NB4 (cell line): Measurements from ENCODE around the gene HOATZ.

Experiments used
- DNase-seq: peaks from one replicate; pipeline ENCODE4 v3.0.0; 2010; ENCODE audit warnings: low read depth
- H3K4me3 ChIP-seq: one replicate; pipeline ENCODE4 v1.5.1; 2011; ENCODE audit warnings: mild to moderate bottlenecking, low read depth, low read length, moderate library complexity
- MYC ChIP-seq: IDR thresholded peaks from 2 replicates; pipeline ENCODE4 v1.6.1; 2011; ENCODE audit warnings: low read depth, low read length
- POLR2A ChIP-seq: IDR thresholded peaks from 2 replicates; pipeline ENCODE4 v1.6.1; 2011; ENCODE audit warnings: mild to moderate bottlenecking; ENCODE audit not compliant: insufficient read length; ENCODE audit errors: extremely low read depth
- TF ChIP-seq, protein P1 (sequence below): IDR thresholded peaks from one replicate; pipeline ENCODE4 v1.5.1; 2012; ENCODE audit warnings: low read depth, low read length
- TF ChIP-seq, protein P2 (sequence below): IDR thresholded peaks from 2 replicates; pipeline ENCODE4 v1.6.1; 2011; ENCODE audit warnings: low read depth, low read length

The HOATZ gene

DNA sequence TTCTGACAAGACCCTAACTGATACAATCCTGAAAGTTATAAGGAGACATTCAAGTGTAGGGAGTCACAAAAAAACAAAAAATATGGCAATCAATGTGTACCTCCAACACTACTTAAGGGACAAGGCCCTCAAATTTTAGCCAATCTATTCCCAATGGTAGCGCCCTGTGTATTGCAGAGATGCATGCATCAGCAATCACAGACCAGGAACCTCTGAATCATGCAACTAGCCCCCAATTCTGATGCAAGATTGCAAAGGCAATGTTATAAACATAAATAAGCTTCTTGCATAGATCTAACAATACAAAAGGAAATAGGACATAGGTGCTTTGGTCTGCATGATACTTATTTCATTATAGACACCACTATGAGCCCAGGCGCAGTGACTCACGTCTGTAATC is 58.0 kb downstream of the HOATZ start:
- TF ChIP-seq, protein P1, sequence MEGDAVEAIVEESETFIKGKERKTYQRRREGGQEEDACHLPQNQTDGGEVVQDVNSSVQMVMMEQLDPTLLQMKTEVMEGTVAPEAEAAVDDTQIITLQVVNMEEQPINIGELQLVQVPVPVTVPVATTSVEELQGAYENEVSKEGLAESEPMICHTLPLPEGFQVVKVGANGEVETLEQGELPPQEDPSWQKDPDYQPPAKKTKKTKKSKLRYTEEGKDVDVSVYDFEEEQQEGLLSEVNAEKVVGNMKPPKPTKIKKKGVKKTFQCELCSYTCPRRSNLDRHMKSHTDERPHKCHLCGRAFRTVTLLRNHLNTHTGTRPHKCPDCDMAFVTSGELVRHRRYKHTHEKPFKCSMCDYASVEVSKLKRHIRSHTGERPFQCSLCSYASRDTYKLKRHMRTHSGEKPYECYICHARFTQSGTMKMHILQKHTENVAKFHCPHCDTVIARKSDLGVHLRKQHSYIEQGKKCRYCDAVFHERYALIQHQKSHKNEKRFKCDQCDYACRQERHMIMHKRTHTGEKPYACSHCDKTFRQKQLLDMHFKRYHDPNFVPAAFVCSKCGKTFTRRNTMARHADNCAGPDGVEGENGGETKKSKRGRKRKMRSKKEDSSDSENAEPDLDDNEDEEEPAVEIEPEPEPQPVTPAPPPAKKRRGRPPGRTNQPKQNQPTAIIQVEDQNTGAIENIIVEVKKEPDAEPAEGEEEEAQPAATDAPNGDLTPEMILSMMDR, result no peak
- TF ChIP-seq POLR2A (no peak), MYC (no peak)
- TF ChIP-seq, protein P2, sequence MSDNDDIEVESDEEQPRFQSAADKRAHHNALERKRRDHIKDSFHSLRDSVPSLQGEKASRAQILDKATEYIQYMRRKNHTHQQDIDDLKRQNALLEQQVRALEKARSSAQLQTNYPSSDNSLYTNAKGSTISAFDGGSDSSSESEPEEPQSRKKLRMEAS, result no peak
- no peak for DNase-seq
- no peak overlapping the region for H3K4me3 ChIP-seq

DNA sequence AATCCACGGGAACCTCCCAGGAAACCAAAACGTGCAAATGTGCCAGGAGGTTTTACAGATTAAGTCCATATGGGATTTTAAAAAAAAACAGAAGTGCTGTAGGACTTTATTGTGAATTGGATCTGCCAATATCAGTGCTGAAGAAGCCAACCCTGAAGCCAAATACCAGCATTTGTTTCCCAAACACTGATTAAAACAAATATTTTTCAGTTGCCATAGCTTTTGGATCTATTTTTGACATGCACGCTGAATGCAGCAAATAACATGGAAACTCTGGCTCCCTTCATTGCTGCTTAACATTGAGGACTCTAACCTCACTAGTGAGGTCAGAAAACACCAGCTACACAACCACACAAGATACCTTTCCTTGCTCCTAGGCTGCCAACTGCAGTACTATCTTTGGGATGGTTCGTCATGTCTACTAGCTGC is 59.3 kb downstream of the HOATZ start:
- H3K4me3 ChIP-seq, result no peak overlapping the region
- TF ChIP-seq, protein P2, result no peak
- TF ChIP-seq POLR2A, result no peak
- TF ChIP-seq, protein P1, result no peak
- DNase-seq, result no peak

DNA sequence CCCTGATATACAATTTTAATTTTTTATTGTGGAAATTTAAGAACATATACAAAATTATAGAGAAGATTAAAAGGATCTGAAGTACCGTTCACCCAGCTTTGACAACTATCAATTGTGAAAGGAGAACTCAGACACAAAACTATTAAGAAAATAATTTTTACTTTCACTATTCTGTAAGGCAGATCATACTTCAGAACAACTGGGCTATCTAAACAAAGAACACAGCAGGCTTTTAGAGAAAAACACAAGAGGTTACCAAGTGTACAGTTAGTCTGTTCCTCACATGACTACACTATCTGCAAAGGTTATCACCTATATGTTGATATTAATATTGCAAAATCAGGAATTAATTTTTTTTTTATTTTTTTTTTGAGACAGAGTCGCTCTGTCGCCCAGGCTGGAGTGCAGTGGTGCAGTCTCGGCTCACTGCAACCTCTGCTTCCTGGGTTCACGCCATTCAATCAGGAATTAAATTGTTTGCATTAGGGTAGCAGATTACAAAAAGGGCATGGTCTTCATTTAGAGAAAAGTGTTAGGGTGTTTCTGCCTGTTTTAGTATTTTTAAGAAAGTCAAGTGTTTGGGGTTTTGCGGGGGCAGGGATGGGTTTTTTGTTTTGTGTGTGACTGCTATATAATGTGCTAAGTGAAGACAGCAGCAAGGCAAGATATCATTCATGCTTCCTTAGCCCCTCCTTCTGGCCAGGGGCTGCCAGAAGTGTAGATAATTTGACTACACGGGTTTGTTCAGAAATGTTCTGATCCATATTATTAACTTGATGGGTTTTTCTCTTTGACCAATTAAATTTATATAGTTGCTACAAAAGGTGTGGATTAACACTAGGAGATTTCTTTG is 60.0 kb downstream of the HOATZ start:
- no peak overlapping the region for H3K4me3 ChIP-seq
- TF ChIP-seq, protein P1, result no peak
- no peak for TF ChIP-seq MYC
- TF ChIP-seq POLR2A, result no peak
- TF ChIP-seq, protein P2, result no peak
- no peak for DNase-seq

DNA sequence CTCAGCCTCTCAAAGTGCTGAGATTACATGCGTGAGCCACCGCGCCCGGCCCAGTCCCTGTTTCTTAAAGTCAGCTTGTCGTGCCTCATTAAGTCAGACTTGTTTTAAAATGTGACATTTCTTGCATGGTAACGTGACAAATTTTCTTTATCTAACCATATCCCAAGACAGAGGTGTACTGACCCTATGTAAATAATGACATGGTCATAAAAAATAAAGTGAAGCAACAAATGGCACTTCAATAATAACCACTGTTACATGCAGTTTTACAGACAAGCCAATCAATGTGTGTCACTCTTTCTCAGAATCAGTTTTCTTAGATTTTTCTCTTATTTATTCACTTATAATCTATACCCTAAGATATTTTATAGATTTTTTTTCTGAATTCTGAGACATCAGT is 61.2 kb downstream of the HOATZ start:
- no peak overlapping the region for H3K4me3 ChIP-seq
- no peak for DNase-seq
- TF ChIP-seq, protein P2, result no peak
- TF ChIP-seq MYC (no peak), POLR2A (no peak)
- TF ChIP-seq, protein P1, result no peak

DNA sequence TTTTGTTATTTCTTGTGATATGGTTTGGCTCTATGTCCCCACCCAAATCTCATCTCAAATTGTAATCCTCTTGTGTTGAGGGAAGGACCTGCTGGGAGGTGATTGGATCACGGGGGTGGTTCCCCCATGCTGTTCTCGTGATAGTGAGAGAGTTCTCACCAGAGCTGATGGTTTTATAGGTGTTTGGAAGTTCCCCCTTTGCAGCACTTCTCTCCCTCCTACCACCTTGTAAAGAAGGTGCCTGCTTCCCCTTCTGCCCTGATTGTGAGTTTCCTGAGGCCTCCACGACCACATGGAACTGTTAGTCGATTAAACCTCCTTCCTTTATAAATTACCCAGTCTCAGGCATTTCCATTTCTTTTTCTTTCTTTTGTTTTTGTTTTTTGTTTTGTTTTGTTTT is 63.2 kb downstream of the HOATZ start:
- no peak for DNase-seq
- H3K4me3 ChIP-seq, result no peak overlapping the region
- TF ChIP-seq, protein P1, result no peak
- no peak for TF ChIP-seq MYC
- TF ChIP-seq, protein P2, result no peak
